HG02798 (cell line): ENCODE measurements around the gene MAPK8IP2.
A peak's percentile ranks its signal among the peaks of the same experiment; 100 is the strongest.
"Not testable (repeated sequence)": the region's sequence is repeated elsewhere in the genome, so short reads cannot be mapped to it uniquely, and the experiment has no call there.

ENCODE experiments used
- ATAC-seq: cut with Tn5 transposase; IDR thresholded peaks from one replicate; pipeline ENCODE4 v1.9.1; 2021; ENCODE audit warnings: mild to moderate bottlenecking; ENCODE audit not compliant: unreplicated experiment, poor library complexity

Gene MAPK8IP2

GRCh38 chr22:50611341-50612060 lies 10.9 kb downstream of the MAPK8IP2 start:
- ATAC-seq, result no peak

GRCh38 chr22:50612168-50612527 lies 11.6 kb downstream of the MAPK8IP2 start:
- no peak for ATAC-seq

GRCh38 chr22:50612528-50613221 lies 12.1 kb downstream of the MAPK8IP2 start:
- ATAC-seq, result no peak

DNA sequence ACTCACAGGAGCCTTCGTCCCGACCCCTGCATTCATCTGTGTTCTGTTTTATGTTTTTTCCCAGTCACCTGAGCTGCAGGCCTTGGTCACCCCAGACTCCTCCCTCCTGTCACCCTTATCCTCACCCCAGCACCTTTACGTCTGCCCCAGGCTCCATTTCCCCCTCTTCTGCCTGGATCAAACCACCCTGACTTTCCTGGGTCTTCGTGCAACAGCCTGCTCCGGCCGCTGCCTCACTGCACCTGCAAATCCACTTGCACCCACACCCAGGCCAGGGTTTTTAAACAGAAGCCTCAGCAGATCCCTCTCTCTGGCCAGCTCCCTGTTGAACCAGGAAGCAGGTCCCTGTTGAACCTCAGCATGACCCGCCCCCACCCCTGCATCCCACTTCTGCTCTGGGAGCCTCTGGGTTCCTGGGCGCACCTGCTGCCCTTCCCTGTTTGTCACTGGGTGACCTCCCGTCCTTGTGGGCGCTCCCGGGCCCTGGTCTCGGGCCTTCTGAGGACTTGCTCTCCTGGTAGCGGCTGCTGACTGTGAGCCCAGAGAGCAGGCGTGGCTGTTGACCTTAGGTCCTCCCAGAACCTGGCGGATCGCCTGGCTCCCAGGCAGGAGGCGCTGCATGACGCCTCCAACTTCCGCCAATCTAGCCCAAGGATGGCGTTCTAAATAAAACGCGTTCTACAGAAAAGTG lies 12.8 kb downstream of the MAPK8IP2 start:
- no peak for ATAC-seq

DNA sequence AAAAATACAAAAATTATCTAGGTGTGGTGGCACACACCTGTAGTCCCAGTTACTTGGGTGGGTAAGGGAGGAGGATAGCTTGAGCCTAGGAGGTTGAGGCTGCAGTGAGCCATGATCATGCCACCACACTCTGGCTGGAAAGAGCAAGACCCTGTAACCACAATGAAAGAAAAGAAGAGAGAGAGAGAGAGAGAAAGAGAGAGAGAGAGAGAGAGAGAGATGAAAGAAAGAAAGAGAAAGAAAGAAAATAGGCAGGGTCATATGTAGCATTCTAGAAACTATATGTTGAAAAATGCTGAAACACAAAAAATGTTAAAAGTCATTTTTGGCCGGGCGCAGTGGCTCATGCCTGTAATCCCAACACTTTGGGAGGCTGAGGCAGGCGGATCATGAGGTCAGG lies 13.7 kb downstream of the MAPK8IP2 start:
- not testable (repeated sequence) for ATAC-seq

DNA sequence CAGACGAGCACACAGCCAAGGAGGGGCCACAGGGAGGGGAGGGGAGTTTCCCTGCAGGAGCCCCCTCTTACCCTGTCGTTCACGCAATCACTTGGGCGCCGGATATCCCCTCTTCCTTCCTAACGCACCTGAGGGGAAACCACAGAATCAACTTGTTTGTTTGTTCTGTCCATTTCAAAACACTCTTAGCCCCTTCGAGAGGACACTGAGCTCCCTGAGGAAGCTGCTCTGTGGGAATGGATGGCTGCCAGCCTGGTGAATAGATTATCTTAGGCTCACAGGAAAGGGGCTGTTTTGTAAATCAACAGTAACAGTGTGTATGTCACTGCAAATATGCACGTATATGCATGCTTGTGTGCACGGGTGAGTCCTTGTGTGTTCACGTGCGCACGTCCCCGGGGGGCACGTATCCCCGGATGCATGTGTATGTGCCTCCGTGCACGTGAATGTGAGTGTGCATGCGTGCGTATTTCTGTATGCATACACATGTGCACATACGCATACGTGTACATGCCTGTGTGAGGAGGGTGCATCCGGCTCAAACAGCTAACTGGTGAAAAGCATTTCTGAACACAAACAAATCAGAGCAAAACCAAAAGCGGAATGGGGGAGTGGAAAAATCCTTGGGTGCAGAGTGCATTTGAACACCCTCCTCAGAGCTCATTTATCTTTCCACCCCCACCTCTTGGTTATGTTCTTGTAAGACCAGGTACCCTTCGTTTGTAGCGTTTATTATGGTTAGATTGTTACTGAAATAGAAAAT lies 20.2 kb downstream of the MAPK8IP2 start:
- ATAC-seq, result peak; percentile 71

GRCh38 chr22:50621356-50621880 lies 20.8 kb downstream of the MAPK8IP2 start:
- ATAC-seq, result no peak

DNA sequence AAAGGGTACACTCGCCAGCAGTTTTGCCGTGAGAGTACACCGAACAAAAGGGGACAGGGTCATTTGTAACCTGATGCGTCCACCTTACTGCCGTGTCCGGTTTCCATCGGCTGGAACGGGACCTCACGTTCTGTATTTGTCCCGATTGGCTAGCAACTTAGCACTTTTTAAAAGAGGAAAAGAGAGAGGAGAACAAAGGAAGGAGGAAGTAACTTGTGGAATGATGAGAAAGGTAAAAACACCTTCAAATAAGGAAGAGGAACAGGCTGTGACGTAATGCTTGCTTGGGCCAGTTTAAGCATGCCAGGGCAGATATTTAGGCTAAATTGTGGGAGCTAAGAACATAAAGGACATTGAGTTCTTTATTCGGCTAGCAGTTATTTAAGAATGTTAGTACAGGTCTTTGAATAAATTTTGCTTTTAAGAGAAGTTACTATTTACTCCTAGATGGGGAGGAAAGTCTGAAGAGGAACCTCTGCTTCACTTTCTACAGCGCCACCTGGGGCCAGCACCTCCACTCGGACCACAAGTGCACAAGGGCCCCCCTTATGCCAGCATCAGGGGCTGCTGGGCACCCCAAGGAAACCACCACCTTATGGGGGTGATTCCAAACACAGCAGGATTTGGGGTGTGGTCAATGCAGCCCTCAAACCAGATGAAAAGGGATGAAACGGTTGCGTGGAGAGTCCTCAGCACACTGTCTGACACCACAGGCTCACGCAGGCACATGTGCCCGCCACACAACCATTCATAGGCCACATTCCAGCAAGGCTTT lies 21.5 kb downstream of the MAPK8IP2 start:
- ATAC-seq, result no peak

DNA sequence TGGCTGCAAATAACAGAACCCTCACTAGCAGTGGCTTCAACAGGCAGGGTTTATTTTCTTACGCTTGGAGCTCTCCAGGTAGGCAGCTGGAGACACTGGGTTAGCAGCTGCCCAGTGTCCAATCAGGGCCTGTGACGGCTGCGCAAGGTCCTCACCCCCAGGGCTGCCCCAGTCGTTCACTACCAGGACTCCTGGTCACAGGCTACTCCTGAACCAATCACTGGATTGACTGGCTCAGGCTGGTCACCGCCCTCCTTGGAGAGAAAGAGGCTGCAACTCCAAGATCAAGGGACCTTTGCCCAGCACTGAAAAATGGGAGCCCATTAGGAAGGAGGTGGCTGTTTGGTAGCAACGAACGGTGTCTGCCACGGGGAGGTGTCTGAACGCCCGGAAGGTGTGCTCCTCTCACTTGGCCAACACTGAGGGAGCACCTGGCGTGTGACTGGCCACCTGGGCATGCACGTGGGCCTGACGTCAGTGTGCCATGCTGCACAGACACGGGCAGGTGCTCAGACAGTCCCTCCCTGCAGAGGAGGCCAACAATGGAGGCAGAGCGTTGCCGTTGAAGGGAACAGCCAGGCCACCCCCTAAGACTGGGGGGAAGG lies 22.2 kb downstream of the MAPK8IP2 start:
- ATAC-seq, result no peak

DNA sequence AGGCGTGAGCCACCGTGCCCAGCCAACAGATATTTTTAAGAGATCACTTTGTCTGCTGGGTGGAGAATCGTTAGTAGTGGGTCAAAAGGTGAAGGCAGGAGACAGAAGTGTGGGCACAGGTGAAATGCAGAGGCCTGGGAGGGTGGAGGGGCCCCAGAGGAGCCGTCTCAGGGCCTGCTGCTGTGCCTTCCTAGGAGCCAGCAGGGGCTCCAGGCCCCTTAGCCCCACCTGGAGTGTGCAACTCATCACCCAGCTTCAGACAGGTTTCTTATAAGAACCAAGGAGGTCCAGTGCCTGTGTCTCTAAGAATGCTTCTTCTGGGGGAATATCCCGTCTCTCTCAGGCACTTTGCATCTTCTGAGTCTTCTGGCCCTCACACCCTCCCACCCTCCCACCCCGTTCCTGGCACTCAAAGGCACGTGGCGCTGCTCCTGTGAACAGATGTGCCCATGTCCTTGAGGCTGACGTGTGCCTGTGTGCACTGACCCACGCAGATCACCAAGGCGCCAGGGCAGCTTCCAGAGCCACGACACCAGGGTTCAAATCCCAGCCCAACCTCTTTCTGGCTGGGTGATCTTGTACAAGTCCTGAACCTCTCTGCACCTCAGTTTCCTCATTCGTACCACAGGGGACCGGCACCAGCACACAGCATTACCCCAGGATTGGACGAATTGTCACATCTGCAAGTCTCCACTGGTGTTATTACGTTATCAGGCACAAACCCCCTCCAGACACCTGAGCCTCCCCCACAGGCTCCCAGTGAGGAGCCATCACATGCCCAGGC lies 23.9 kb downstream of the MAPK8IP2 start:
- ATAC-seq, result no peak

DNA sequence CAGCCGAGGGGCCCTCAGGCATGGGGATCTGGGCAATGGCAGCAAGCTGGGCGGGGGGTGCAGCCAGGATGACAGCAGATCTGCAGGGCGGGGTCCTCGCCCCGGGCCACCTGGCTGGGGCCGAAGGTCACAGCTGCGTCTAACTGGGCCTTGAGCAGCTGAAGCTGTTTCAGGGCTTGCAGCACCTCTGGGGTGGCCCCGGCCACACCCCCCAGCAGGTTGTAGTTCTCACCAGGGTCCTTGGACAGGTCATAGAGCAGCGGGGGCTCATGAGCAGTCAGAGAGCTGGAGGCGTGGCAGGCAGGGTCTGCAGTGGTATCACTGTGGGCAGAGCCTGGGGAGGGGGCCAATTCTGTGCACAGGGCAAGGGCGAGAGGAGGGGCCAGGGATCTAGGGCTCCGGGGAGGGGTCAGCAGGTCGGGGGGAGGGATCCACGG lies 24.6 kb downstream of the MAPK8IP2 start:
- ATAC-seq, result no peak

DNA sequence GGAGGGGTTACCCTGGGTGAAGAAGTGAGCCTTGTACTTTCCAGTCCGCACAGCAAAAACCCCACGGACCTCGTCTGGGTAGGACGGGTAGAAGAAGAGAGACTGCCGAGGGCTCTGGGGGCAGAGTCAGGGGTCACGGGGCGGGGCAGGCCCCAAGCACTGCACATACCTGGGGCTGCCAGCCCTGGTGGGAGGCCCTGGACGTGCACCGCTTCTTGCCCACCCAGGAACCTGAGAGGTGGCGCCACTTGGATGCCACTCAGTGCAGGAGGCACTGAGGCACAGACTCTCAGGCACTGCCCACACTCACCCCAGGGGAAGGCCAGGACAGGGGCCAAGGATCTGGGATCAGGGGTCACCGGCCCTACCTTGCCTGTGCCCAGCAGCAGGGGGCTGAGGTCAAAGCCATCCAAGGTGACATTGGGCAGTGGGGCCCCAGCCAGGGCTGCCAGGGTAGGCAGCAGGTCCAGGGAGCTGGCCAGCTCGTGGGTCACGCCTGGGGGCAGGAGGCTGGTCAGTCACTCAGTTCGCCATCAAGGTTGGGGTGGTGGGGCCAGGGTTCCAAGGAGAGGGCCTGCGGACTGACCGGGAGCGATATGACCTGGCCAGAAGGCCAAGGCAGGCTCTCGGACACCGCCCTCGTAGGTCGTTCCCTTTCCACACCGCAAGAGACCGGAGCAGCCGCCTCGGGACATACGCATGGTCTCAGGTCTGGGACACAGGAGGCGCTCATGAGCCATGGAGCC lies 25.1 kb downstream of the MAPK8IP2 start:
- ATAC-seq, result no peak

DNA sequence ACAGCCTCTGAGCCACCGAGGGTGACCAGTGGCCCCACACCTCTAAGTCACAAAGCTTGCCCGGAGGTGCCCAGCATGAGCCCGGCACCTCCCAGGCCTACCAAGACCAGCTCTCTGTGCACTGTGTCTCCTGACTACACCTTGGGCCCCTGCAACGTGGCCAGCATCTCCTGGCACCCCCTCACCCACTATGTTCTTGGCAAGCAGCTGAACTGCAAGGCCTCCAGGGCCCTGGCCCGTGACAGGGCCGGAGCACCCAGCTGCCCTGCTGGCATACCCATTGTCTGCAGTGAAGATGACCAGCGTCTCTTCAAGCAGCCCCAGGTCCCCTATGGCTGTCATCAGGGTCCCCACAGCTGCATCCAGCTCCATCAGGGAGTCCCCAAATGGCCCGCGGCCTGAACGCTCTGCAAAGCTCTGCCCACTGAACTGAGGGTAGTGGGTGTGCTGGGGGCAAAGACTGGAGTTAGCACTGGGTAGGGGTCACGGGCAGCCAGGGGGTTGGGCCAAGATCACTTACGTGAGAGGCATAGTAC lies 25.8 kb downstream of the MAPK8IP2 start:
- no peak for ATAC-seq

DNA sequence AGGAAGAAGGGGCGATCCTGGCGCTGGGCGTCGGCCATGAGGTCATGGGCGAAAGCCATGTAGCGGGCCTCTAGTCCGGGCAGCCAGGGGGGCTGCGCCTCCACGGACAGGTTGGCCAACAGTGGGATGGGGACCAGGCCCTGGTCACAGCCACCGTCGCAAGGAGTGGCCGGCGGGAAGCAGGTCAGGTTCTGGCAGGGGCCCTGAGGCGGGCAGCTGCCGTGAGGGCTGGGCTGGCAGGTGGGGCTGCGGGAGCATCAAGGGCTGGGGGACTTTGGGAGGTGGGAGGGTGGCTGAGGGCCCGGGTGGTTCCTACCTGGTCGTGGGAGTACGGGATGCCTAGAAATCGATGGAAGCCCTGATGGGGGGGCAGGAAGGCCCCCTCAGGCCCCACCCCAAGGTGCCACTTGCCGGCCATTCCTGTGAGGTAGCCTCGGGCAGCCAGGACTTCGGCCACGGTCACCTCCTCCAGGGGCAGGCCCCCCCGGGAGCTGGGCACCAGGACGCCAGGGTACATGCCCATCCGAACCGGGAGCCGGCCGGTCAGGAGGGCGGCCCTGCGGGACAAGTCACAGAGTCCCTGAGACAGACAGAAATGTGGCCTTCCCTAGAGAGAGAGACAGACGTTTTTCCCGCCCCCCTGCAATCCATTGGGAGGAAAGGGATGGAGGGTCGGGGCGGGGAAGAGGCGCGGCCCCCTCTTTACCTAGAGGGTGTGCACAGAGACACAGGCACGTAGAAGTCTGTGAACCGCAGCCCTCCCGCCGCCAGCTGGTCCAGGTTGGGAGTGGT lies 26.5 kb downstream of the MAPK8IP2 start:
- ATAC-seq, result no peak

- ATAC-seq, result peak; percentile 86
These were observed 27.3 kb downstream of the MAPK8IP2 start, which contains the start of gene ARSA for GRCh38 chr22:50627642-50628542. TSS of gene ARSA (minus strand) at chr22:50628152. CDS start at chr22:50627779, 373 bp downstream.
